ENCODE data around the gene MASP2. TPM values are rescaled to one million over a fixed set of nuclear protein-coding genes. Genes with fewer than 3 reads are reported as not detected.

The MASP2 gene
- total RNA-seq, 1 donor = not detected

DNA sequence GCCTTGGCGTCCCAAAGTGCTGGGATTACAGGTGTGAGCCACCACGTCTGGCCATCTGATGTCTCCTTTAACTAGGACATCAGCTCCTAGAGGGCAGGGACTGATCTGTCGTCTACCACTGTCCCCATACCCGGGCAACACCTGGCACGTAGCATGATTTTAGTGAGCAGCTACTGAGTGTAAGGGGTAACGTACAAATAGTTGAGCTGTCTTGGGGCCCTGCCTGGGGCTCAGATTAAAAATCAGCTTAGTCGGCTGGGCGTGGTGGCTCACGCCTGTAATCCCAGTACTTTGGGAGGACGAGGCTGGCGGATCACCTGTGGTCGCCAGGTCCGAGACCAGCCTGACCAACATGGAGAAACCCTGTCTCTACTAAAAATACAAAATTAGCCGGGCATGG, 11.0 kb upstream of the MASP2 start:
- Histone ChIP-seq H2AFZ (ENCODE audit: low read length) (no peak overlapping the region), H3K9me3 (ENCODE audit: low read depth, low read length) (no peaks in the 10 kb centered on the region), H3K79me2 (ENCODE audit: insufficient read depth, low read length) (peaks cover 27% of the 10 kb centered on the region), H3K27me3 (ENCODE audit: insufficient read depth, low read length) (no peaks in the 10 kb centered on the region), H3K36me3 (ENCODE audit: insufficient read depth, low read length) (peaks cover 27% of the 10 kb centered on the region), H3K27ac (ENCODE audit: low read depth, low read length) (no peak overlapping the region), H3K4me2 (ENCODE audit: insufficient read depth, low read length) (peak overlapping the region; percentile 92), H3K4me1 (ENCODE audit: insufficient read depth, low read length) (peaks cover 16% of the 10 kb centered on the region), H4K20me1 (ENCODE audit: insufficient read depth, low read length) (peaks cover 9% of the 10 kb centered on the region), H3K4me3 (ENCODE audit: insufficient read depth, low read length) (no peak overlapping the region)
- DNase-seq (ENCODE audit: insufficient read length, low spot score, missing footprints) = peak; percentile 82
- TF ChIP-seq, protein P1, sequence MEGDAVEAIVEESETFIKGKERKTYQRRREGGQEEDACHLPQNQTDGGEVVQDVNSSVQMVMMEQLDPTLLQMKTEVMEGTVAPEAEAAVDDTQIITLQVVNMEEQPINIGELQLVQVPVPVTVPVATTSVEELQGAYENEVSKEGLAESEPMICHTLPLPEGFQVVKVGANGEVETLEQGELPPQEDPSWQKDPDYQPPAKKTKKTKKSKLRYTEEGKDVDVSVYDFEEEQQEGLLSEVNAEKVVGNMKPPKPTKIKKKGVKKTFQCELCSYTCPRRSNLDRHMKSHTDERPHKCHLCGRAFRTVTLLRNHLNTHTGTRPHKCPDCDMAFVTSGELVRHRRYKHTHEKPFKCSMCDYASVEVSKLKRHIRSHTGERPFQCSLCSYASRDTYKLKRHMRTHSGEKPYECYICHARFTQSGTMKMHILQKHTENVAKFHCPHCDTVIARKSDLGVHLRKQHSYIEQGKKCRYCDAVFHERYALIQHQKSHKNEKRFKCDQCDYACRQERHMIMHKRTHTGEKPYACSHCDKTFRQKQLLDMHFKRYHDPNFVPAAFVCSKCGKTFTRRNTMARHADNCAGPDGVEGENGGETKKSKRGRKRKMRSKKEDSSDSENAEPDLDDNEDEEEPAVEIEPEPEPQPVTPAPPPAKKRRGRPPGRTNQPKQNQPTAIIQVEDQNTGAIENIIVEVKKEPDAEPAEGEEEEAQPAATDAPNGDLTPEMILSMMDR (IDR thresholded peaks at IDR 0.05; ENCODE audit: extremely low read depth, low read depth, low read length) = no peak

GRCh38 chr1:11057477-11057876, 10.4 kb upstream of the MASP2 start:
- H4K20me1 ChIP-seq (ENCODE audit: insufficient read depth, low read length) = peaks cover 9% of the 10 kb centered on the region
- H3K79me2 ChIP-seq (ENCODE audit: insufficient read depth, low read length) = peaks cover 27% of the 10 kb centered on the region
- H2AFZ ChIP-seq (ENCODE audit: low read length) = no peak overlapping the region
- H3K27ac ChIP-seq (ENCODE audit: low read depth, low read length) = no peak overlapping the region
- no peak overlapping the region for H3K4me2 ChIP-seq (ENCODE audit: insufficient read depth, low read length)
- peaks cover 12% of the 10 kb centered on the region for H3K4me1 ChIP-seq (ENCODE audit: insufficient read depth, low read length)
- H3K27me3 ChIP-seq (ENCODE audit: insufficient read depth, low read length) = no peaks in the 10 kb centered on the region
- no peak overlapping the region for H3K4me3 ChIP-seq (ENCODE audit: insufficient read depth, low read length)
- TF ChIP-seq, protein P1 (IDR thresholded peaks at IDR 0.05; ENCODE audit: extremely low read depth, low read depth, low read length) = no peak
- no peaks in the 10 kb centered on the region for H3K9me3 ChIP-seq (ENCODE audit: low read depth, low read length)
- peaks cover 27% of the 10 kb centered on the region for H3K36me3 ChIP-seq (ENCODE audit: insufficient read depth, low read length)
- DNase-seq (ENCODE audit: insufficient read length, low spot score, missing footprints) = no peak

- Histone ChIP-seq H3K27ac (ENCODE audit: low read depth, low read length) (no peak overlapping the region), H3K4me2 (ENCODE audit: insufficient read depth, low read length) (no peak overlapping the region), H4K20me1 (ENCODE audit: insufficient read depth, low read length) (peaks cover 9% of the 10 kb centered on the region), H2AFZ (ENCODE audit: low read length) (no peak overlapping the region), H3K27me3 (ENCODE audit: insufficient read depth, low read length) (no peaks in the 10 kb centered on the region), H3K79me2 (ENCODE audit: insufficient read depth, low read length) (peaks cover 22% of the 10 kb centered on the region), H3K9me3 (ENCODE audit: low read depth, low read length) (no peaks in the 10 kb centered on the region), H3K36me3 (ENCODE audit: insufficient read depth, low read length) (peaks cover 27% of the 10 kb centered on the region), H3K4me3 (ENCODE audit: insufficient read depth, low read length) (no peak overlapping the region), H3K4me1 (ENCODE audit: insufficient read depth, low read length) (peaks cover 12% of the 10 kb centered on the region)
- peak; percentile 52 for DNase-seq (ENCODE audit: insufficient read length, low spot score, missing footprints)
- TF ChIP-seq, protein P1 (IDR thresholded peaks at IDR 0.05; ENCODE audit: extremely low read depth, low read depth, low read length) = no peak
Measured at GRCh38 chr1:11056504-11056903, 9.5 kb upstream of the MASP2 start.

GRCh38 chr1:11055676-11056075, 8.6 kb upstream of the MASP2 start:
- DNase-seq (ENCODE audit: insufficient read length, low spot score, missing footprints) = no peak
- no peak overlapping the region for H3K4me3 ChIP-seq (ENCODE audit: insufficient read depth, low read length)
- H3K27me3 ChIP-seq (ENCODE audit: insufficient read depth, low read length) = no peaks in the 10 kb centered on the region
- H3K79me2 ChIP-seq (ENCODE audit: insufficient read depth, low read length) = peaks cover 17% of the 10 kb centered on the region
- no peak overlapping the region for H2AFZ ChIP-seq (ENCODE audit: low read length)
- H3K4me1 ChIP-seq (ENCODE audit: insufficient read depth, low read length) = peaks cover 7% of the 10 kb centered on the region
- H3K4me2 ChIP-seq (ENCODE audit: insufficient read depth, low read length) = no peak overlapping the region
- TF ChIP-seq, protein P1 (IDR thresholded peaks at IDR 0.05; ENCODE audit: extremely low read depth, low read depth, low read length) = no peak
- H3K36me3 ChIP-seq (ENCODE audit: insufficient read depth, low read length) = peaks cover 27% of the 10 kb centered on the region
- H3K27ac ChIP-seq (ENCODE audit: low read depth, low read length) = no peak overlapping the region
- H4K20me1 ChIP-seq (ENCODE audit: insufficient read depth, low read length) = peaks cover 9% of the 10 kb centered on the region
- no peaks in the 10 kb centered on the region for H3K9me3 ChIP-seq (ENCODE audit: low read depth, low read length)

Data from osteoblast (primary cell).